KOPT-K1 (cell line): ENCODE results near the gene ZBTB8B.
"Not testable (repeated sequence)": the region's sequence is repeated elsewhere in the genome, so short reads cannot be mapped to it uniquely, and the experiment has no call there.

ENCODE experiments used
- H3K27ac ChIP-seq: fragments of 200-600 bp; sonication (generic); 2 replicates; pipeline ENCODE4 v1.5.1; 2016; ENCODE audit warnings: antibody characterized with exemption, mild to moderate bottlenecking, low read depth, low read length; ENCODE audit not compliant: poor library complexity, severe bottlenecking
- H3K36me3 ChIP-seq: fragments of 200-600 bp; sonication (generic); 2 replicates; pipeline ENCODE4 v1.5.1; 2017; ENCODE audit warnings: antibody characterized with exemption, mild to moderate bottlenecking, low read length, moderate library complexity; ENCODE audit not compliant: insufficient read depth
- H3K9me3 ChIP-seq: fragments of 200-600 bp; sonication (generic); 2 replicates; pipeline ENCODE4 v1.5.1; 2017; ENCODE audit warnings: antibody characterized with exemption, low read length, mild to moderate bottlenecking; ENCODE audit not compliant: insufficient read depth, poor library complexity, severe bottlenecking

ZBTB8B gene

DNA sequence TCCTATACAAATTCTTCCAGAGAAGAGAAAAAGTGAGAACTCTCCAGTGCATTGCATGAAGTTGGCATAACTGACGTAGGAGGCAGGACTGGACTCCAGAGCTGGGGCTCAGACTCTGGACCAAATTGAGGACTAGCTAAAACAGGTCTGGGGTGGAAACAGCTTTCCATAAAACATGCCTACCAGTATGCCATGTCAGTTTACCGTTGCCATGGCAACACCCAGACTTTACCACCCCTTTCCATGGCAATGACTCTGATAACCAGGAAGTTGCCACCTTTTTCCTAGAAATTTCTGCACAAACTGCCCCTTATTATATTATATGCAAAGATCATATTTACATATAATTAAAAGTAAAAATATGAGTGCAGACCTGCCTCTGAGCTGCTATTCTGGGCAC, 8.9 kb upstream of the ZBTB8B start:
- H3K9me3 ChIP-seq, result peaks cover 22% of the 10 kb centered on the region
- no peak overlapping the region for H3K27ac ChIP-seq
- H3K36me3 ChIP-seq, result no peaks in the 10 kb centered on the region

- not testable (repeated sequence) for H3K27ac ChIP-seq, H3K36me3 ChIP-seq
- H3K9me3 ChIP-seq, result peaks cover 22% of the 10 kb centered on the region
Measured at GRCh38 chr1:32458798-32459197, 6.1 kb upstream of the ZBTB8B start.

GRCh38 chr1:32462977-32463376, 1.9 kb upstream of the ZBTB8B start:
- peaks cover 27% of the 10 kb centered on the region for H3K9me3 ChIP-seq
- not testable (repeated sequence) for H3K27ac ChIP-seq, H3K36me3 ChIP-seq

DNA sequence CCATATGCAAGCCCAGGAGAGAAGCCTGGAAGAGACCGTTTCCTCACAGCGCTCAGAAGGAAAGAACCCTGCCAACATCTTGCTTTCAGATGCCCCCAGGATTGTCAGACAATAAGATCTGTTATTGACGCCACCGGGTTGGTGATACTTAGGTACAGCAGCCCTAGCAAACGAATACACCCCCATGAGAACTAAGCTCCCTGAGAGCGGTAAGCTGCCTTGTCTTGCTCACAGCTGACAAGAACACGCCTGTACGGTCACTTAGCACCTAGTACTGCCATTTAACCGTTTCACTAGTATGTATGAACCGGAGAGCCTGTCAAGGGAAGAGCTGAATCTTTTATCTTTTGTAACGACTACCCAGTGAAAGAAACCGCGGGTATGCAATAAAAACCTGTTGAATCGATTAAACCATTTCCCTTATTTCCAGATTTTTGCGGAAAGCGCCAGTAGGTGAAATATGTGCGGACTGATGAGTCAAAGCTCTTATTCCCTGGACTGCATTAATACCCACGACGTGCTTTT, 619 bp upstream of the ZBTB8B start:
- Histone ChIP-seq H3K9me3 (peaks cover 14% of the 10 kb centered on the region), H3K27ac (no peak overlapping the region)

DNA sequence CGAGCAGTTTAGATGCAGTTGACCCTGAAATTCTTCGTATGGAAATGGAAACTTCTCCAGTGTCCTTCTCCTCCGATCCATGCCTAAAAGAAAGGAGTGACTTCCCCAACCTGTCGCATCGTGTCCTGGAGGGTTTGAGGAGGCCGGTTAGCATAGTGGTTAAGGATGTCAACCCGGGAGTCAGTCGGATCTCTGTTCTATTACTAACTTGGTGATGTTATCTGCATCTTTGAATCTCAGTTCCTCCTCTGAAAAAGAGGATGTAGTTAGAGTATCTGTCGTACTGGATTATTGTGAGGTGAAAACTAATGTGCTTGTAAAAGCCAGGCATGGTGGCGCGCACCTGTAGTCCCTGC, 684 bp downstream of the ZBTB8B start:
- Histone ChIP-seq H3K27ac (no peak overlapping the region), H3K36me3 (no peaks in the 10 kb centered on the region), H3K9me3 (peaks cover 7% of the 10 kb centered on the region)

More for the DNA sequence above, 619 bp upstream of the ZBTB8B start:
- H3K36me3 ChIP-seq, result no peaks in the 10 kb centered on the region

DNA sequence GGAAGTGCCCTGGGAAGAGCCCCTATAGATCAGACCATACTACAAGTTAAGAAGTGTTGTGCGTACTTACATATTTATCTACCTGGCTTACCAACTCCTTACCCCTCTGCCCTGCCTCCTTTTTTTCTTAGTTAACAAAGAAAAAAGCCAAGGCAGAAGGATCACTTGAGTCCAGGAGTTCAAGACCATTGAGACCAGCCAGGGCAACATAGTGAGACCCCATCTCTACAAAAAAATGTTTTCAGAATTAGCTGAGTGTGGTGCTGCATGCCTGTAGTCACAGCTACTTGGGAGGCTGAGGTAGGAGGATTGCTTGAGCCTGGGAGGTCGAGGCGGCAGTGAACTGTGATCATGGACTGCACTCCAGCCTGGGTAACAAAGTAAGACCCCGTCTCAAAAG, 1.9 kb downstream of the ZBTB8B start:
- Histone ChIP-seq H3K27ac (no peak overlapping the region), H3K36me3 (no peaks in the 10 kb centered on the region)

DNA sequence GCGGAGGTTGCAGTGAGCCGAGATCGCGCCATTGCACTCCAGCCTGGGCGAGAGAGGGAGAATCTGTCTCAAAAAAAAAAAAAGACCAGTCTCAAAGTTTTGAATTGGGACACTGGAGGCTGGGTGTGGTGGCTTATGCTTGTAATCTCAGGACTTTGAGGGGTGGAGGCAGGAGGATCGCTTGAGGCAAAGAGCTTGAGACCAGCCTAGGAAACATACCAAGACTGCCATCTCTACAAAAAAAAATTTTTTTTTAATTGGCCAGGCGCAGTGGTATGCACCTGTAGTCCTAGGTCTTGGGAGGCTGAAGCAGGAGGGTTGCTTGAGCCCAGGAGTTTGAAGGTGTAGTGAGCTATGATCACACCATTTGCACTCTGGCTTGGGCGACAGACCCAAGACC, 3.9 kb downstream of the ZBTB8B start:
- H3K27ac ChIP-seq, result no peak overlapping the region
- peaks cover 7% of the 10 kb centered on the region for H3K9me3 ChIP-seq
- H3K36me3 ChIP-seq, result no peaks in the 10 kb centered on the region

More for the DNA sequence above, 1.9 kb downstream of the ZBTB8B start:
- H3K9me3 ChIP-seq, result peaks cover 7% of the 10 kb centered on the region

DNA sequence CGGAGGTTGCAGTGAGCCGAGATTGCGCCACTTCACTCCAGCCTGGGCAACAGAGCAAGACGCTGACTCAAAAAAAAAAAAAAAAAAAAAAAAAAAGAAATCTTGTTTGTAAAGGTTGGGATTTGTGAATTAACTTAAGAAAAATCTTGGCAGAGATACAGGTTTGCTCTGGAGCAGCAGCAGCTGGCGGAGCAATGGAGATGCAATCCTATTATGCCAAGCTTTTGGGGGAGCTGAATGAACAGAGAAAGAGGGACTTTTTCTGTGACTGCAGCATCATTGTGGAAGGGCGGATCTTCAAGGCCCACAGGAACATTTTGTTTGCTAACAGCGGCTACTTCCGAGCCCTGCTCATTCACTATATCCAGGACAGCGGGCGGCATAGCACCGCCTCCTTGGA, 5.6 kb downstream of the ZBTB8B start:
- Histone ChIP-seq H3K36me3 (no peaks in the 10 kb centered on the region), H3K27ac (no peak overlapping the region)

DNA sequence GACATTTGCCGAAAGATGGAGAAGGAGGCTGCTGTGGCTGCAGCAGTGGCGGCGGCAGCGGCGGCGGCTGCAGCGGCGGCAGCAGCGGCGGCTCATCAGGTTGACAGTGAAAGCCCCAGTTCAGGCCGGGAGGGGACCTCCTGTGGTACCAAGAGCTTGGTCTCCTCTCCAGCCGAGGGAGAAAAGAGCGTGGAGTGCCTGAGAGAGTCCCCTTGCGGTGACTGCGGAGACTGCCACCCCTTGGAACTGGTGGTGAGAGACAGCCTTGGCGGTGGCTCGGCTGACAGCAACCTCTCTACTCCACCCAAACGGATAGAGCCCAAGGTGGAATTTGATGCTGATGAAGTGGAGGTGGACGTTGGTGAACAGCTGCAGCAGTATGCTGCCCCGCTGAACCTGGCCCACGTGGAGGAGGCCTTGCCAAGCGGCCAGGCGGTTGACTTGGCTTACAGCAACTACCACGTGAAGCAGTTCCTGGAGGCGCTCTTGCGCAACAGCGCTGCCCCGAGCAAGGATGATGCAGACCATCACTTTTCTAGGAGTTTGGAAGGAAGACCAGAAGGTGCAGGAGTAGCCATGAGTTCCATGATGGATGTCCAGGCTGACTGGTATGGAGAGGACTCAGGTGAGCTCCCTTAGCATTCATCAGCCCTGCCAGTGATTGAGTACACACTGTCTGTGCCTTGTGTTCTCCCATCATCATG, 6.3 kb downstream of the ZBTB8B start:
- Histone ChIP-seq H3K9me3 (no peaks in the 10 kb centered on the region), H3K27ac (no peak overlapping the region), H3K36me3 (no peaks in the 10 kb centered on the region)

More for the DNA sequence above, 5.6 kb downstream of the ZBTB8B start:
- no peaks in the 10 kb centered on the region for H3K9me3 ChIP-seq

DNA sequence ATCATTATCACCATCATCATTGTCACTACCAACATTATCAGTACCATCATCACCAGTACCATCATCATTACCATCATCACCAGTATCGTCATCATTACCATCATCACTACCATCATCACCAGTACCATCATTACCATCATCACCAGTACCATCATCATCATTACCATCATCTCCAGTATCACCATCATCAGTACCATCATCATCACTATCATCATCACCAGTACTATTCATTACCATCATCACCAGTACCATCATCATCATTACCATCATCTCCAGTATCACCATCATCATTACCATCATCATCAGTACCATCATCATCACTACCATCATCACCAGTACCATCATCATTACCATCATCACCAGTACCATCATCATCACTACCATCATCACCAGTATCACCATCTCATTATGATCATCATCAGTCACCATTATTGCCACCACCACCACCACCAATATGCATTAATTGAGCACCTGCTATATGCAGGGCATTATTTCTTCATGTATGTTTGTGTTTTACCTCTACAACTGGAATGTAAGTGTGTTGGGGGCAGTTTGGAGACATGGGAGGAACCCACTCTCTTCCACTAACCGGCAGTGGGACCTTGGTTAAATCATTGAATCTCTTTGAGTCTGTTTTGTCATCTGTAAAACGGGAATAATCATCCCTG, 7.0 kb downstream of the ZBTB8B start:
- Histone ChIP-seq H3K36me3 (no peaks in the 10 kb centered on the region), H3K27ac (no peak overlapping the region), H3K9me3 (no peaks in the 10 kb centered on the region)

- not testable (repeated sequence) for H3K36me3 ChIP-seq, H3K27ac ChIP-seq, H3K9me3 ChIP-seq
Measured at GRCh38 chr1:32472966-32473365, 8.1 kb downstream of the ZBTB8B start.

DNA sequence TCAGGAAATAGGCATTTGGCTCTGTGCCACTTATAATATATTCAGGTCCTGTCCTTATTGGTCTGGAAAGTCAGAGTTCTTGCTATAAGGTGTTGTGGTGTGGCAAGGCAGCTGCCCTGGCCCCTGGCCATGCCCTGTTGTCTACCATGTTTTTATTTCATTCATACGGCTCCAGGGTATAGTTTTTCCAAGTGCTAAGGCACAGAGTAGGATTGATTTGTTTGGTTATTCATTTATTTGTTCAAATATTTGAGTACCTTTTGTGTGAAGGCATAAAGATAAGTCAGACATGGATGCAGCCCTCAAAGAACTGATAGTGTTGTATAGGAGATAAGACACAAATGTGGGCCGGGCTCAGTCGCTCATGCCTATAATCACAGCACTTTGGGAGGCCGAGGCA, 10.1 kb downstream of the ZBTB8B start:
- H3K9me3 ChIP-seq, result no peaks in the 10 kb centered on the region
- no peak overlapping the region for H3K27ac ChIP-seq
- no peaks in the 10 kb centered on the region for H3K36me3 ChIP-seq

DNA sequence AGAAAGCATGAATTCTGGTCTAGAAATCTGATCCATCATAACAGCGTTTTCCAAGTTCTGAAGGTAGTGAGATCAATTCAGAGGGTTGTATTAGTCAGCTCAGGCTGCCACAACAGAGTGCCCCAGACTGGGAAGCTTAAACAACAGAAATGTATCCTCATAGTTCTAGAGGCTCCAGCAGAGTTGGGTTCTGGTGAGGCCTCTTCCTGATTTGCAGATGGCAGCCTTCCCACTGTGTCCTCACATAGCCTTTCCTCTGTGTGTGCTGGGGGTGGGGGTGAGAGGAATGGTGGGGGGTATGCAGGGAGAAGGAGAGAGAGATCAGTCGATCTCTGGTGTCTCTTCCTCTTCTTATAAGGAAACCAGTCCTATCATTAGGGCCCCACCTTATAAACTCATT, 15.1 kb downstream of the ZBTB8B start:
- H3K9me3 ChIP-seq, result peaks cover 10% of the 10 kb centered on the region
- no peak overlapping the region for H3K27ac ChIP-seq
- H3K36me3 ChIP-seq, result no peaks in the 10 kb centered on the region

DNA sequence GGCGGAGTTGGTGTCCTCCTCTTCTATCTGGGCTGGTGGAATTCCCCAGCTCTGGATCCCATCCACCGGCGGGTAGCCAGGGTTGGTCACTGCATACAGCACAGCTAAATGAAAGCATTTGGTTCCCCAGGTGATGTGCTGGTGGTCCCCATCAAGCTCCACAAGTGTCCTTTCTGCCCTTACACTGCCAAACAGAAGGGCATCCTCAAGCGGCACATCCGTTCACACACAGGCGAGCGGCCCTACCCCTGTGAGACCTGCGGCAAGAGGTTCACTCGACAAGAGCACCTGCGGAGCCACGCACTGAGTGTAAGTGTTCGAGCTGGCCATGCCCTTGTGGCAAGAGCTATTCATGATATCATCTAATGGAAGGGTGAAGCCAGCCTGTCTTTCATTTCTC, 15.9 kb downstream of the ZBTB8B start:
- no peaks in the 10 kb centered on the region for H3K36me3 ChIP-seq
- H3K27ac ChIP-seq, result no peak overlapping the region
- H3K9me3 ChIP-seq, result peaks cover 10% of the 10 kb centered on the region

DNA sequence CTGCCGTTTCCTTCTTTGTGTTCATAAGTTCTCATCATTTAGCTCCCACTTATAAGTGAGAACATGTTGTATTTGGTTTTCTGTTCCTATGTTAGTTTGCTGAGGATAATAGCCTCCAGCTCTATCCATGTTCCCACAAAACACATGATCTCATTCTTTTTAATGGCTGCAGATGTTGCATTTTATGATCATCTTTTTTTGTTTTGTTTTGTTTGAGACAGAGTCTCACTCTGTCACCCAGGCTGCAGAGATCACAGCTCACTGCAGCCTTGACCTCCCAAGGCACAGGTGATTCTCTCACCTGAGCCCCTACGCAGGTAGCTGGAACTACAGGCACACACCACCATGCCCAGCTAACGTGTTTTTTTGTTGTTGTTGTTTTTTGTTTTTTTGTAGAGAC, 16.9 kb downstream of the ZBTB8B start:
- H3K9me3 ChIP-seq, result peaks cover 10% of the 10 kb centered on the region
- not testable (repeated sequence) for H3K27ac ChIP-seq, H3K36me3 ChIP-seq
